ENCODE measurements around the gene CCNJL.

CCNJL gene

DNA sequence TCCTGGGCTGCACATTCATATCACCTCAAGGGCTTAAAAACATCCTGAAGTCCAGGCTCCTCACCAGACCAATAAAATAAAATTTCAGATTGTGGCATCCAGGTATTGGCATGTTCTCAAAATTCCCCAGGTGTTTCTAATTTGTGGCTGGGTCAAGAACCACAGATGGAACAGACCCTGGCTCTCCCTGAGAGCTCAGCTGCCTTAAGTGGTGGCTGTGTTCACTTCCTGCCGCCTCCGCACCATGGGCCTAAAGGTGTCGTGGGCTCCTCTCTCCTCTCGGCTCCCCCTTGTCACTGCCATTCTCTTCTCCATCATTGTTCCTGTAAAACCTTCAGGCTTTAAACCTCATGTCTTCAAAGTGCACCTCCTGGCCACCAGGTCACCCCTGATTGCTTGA, 17.8 kb upstream of the CCNJL start:
- no peak for DNase-seq (ENCODE audit: low read depth)

DNA sequence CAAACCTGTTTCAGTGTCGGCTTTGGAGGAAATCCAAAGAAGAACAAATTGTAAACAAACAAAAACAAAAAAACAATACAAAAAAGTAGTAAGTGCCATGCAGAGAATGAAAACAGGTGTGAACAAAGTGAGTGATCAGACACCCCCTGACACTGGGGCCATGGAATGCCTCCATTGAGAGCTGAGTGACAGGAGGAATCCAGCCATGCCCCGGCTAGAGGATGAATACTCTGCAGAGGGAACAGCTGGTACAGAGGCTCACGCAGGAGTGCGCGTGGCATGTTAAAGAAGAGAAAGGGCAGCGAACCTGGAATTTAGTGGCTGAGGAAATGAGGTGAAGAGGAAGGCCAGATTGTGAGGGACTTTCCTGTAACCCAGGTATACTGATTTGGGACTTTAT, 15.5 kb upstream of the CCNJL start:
- DNase-seq (ENCODE audit: low read depth): no peak

DNA sequence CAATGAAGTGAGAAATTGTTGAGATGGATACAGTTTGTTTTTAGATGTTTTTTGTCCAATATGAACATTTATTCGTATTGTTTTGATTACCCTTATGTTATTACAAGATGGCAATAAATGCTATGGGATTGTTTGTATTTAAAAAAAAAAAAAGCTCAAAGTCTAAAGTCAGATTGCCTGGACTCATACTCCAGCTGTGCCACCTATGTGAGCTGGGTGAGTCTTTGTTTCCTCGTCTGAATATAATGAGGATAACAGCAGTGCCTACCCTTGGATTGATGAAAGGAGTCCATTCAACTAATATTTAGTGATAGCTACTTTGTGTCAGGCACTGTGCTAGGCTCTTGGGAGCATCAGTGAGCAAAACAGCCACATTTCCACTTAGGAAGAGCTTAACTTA, 14.6 kb upstream of the CCNJL start:
- DNase-seq (ENCODE audit: low read depth): no peak

DNA sequence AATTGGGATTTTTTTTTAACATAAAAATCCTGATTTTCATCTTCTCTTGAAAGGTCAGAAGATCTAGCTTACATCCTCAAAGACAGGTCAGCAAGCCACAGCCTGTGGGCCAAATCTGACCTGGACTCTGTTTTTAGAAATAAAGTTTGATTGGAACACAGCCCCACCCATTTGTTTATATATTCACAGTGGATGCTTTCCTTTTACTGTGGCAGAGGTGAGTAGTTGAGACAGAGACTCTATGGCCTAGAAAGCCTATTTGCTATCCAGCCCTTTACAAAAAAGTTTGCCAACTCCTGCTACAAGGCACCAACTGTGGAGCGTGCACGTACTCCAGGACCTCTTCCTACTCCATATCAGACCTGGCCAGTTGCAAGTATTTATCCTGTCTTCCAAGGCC, 13.4 kb upstream of the CCNJL start:
- no peak for DNase-seq (ENCODE audit: low read depth)

DNA sequence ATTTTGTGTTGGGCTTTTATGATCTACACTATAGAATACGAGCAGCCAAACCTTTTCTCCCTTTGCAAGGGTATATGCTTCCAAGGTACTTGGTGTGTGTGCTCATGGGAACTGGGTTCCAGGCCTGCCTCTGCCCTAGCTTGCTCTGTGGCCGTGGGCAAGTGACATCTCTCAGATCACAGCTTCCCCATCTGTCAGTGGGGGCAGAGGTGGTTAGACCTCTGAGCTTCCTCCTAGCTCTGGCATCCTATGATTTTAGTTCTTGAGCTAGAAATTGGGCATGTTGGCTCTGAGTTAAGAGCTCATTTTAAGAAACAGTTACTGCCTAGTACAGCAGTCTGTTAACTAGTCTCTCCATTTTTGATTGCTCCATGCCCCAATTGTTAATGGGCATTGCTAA, 12.5 kb upstream of the CCNJL start:
- no peak for DNase-seq (ENCODE audit: low read depth)

DNA sequence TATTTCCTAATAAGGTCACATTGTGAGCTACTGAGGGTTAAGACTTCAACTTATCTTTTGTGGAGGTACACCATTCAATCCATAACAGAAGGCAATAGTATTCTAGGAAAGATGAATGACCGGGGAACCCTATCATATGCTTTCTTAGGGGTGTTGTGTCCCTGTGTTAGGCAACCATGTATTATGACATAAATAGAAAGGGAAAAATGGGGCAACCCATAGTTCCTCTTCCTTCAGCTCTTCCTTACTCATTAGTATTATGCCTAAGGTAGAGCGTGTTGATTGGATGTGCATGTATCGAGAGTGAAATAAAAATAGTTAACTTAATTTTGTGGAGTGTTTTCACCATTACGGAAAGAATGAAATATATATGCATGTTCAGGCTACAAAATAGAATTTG, 6.0 kb upstream of the CCNJL start:
- DNase-seq (ENCODE audit: low read depth): no peak

DNA sequence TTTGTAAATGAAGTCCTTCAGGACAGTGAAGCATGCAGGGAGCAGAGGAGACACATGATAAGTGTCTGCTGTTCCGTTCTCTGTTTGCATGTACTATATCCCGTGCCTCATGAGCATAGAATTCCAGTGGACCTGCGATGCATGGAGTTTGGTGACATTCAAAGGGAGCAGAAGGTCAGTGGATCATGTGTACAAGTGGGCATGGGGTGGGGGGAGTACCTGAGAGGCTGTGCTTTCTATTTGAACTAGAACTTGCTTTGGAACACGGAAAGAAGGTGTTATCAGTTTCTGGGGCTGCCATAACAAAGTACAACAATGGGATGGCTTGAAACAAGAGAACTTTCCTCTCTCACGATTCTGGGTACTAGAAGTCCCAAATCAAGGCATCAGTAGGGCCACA, 5.1 kb upstream of the CCNJL start:
- no peak for DNase-seq (ENCODE audit: low read depth)

DNA sequence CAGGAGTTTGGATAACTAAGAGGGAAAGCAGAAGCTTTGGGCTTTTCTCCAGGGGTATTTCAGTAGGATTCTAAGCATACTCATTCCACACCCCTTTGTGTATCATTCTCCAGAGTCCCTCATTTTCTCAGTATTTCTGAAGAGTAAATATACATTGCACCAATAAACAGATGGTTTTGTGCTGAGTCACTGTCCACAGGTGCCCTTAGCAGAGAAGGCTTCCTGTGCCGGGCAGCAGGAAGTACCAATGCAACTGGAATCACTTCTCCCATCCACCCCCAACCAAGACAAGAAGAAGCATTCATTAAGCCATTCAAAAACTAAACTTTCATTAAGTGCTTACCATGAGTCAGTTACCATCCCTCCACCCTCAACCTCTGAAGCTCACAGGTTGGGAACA, 3.6 kb upstream of the CCNJL start:
- DNase-seq (ENCODE audit: low read depth): no peak

DNA sequence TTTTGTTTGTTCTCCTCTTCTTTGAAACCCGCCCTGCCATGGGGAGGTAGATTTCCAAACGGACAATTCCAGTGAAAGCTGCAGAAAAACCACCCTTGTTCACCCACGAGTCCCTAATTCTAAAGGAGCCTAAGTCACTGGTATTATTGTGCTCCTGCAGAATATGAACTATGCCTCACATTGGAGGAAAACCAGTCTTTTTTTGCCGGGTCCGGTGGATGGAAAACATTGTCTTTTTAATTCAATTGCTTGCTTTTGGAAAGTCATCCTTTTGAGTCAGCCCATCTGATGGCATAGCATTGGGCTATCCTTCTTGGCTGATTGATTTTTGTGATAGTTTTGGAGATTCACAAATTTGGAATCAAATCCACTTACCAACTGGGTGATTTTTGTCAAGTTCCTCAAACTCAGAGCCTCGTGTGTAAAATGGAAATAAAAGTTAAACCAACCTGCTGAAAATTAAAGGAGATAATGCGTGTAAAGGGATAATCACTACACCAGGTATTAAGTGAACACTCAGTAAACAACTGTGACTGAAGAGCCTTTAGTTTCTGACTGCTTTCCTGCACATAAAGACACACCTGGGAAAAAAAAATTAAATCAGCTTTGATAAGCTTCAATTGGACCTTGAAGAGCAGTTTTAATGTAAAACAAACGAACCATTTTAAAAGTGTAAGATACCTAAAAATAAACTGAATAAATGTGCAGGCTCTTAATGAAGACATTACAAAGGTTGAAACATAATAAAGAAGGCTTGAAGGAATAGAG, 780 bp upstream of the CCNJL start:
- DNase-seq (ENCODE audit: low read depth): no peak

DNA sequence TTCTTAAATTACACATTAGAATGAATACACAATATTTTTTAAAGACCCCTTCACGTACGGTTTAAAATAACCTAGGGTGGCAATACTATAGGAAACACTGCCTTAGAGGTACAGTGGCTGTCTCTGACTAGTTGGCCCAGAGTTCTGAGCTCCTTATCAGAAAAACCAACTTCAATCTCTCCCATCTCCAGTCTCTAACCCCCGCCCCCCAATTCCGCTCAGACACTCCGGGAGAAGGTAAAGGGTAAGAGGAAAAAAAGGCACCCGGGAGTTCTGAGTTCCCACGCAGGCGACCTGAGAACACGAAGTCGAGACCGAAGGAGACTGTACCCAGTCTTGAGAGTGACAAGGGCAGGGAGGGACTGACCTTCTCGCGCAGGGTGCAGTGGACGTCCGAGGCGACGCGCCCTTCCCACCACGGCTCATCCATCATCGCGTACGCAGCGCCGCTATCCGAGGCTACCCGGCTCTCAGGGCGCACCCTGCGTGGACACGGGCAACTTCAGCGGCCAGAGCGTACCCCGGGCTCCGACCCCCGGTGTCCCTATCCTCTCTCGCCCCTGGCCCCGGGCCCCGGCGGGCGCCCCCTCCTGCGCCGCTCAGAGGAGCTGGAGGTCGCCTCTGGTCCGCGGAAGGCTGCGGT, 752 bp downstream of the CCNJL start:
- no peak for DNase-seq (ENCODE audit: low read depth)

DNA sequence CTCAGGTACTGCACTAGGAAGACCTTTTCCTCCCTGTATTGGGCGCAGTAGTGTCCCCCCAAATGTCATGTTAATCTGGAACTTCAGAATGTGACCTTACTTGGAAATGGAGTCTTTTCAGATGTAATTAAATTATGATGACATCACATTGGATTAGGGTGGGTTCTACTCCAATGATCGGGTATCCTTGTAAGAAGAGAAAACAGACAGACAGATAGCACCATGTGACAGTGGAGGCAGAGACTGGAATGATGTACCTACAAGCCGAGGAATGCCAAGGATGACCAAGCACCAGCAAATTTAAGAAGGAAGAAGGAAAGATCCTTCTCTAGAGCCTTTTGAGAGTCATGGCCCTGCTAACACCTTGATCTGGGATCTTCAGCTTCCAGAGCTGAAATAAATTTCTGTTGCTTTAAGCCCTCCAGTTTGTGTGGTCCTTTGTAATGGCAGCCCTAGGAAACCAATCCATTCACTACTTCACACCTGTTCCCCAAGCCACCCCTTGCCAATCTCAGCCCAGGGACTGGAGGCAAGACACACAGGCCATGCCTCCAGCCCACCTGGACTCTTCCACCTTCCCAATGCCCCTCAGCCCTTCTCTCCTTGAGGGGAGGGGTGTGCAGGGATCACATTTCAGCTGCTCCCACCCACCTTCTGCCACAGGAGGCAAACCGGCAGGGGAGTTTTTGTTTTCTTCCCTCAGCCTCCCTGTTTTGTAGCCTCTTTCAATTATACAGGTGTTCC, 1.6 kb downstream of the CCNJL start:
- no peak for DNase-seq (ENCODE audit: low read depth)

DNA sequence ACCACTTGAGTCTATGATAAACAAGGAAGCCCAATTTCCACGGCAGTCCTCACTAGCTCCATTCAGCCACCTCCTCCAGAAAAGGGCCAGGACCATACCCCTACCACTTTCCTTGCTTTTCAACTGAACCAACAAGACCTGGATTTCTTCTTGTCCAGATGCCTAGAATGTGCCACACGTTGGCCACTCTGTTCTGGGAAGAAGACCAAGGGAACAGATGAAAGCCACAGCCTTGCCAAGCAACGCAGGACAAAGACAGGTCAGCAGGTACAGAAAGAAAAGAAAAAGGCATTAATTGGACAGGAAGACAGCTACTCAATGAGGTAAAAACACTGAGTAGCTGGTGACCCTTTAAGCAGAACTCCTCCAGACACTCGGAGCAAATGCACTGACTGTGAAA, 2.2 kb downstream of the CCNJL start:
- DNase-seq (ENCODE audit: low read depth): no peak

DNA sequence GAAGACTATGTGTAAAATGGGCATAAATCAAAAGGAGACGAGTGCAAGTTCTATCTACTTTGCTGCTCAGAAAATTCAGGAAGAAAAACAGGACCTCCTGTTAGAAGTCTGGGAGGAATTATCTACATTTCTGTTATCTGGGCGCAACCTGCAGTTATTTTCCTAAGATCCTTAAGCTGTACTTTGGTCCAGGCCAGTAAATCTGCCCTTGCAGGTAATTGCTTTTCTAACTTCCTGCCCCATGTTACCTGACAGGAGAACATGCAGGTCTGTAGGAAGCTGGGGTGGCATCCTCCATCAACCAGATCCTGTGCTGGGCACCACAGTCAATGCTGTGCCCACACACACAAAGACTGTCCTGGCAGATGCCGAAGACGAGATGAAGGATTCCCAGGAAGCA, 5.7 kb downstream of the CCNJL start:
- no peak for DNase-seq (ENCODE audit: low read depth)

DNA sequence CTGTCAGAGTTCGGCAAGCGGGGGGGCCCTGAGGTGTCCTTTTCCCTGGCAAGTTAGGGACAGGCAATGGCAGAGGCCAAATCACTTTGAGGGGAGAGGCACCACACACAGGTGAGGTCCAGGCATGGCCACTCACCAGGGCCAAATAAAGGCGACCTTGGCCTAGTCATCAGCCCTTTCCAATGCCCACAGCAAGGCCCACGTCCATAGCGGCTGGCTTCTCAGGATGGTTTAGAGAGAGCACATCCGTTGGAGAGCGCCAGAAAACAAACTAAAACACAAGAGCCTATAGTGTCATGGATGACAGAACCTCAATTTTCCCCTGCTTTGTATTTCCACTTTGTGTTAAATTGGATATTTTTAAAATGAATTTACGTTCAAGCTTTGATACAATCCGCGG, 7.0 kb downstream of the CCNJL start:
- no peak for DNase-seq (ENCODE audit: low read depth)

DNA sequence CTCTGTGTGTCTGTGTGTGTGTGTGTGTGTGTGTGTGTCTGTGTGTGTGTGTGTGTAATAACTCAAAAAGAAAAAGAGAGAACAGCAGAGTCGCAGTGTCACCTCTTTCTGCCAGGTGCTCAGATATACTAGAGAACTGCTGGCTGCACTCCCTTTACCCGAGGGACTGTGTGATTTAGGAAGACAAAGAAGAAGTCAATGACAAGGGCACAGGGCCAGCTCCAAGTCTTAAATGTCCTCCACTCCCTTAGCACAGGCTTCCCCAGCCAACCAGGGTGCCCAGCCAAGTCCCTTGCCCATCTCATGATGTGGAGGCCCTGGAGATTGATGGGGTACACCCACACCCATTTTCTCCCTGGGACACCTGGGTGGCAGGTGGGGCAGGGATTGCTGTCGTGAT, 8.7 kb downstream of the CCNJL start:
- no peak for DNase-seq (ENCODE audit: low read depth)

DNA sequence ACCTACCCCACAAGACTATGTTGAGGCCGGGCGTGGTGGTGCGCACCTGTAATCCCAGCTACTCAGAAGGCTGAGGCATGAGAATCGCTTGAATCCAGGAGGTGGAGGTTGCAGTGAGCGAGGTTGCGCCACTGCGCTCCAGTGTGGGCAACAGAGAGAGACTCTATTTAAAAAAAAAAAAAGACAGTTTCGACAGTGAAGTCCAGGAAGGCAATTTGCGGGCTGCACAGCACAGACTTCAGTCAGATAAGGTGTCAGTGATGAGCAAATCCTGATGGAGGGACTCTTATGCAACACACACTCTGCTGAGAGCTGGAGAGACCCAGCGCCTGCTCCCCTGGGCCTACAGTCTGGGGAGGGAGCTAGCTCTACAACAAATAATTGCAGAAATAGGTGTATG, 14.2 kb downstream of the CCNJL start:
- no peak for DNase-seq (ENCODE audit: low read depth)

DNA sequence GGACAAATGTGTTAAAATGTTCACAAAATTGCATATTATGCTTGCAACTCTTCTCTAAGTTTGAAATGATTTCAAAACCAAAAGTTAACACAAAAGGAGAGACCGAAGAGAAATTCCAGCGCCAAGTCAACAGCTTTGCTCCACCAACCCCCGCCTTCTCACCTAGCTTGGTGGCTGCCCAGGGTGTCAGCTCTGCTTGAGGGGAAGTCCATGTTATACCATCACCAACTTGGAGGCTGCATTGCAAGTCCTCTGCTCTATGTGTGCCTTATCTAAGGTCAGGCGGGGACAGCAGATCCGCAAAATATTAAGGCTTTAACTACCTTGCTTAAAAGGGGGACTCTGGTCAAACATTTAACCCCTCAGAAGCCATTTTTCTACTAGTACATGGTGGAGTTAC, 14.6 kb downstream of the CCNJL start:
- no peak for DNase-seq (ENCODE audit: low read depth)

DNA sequence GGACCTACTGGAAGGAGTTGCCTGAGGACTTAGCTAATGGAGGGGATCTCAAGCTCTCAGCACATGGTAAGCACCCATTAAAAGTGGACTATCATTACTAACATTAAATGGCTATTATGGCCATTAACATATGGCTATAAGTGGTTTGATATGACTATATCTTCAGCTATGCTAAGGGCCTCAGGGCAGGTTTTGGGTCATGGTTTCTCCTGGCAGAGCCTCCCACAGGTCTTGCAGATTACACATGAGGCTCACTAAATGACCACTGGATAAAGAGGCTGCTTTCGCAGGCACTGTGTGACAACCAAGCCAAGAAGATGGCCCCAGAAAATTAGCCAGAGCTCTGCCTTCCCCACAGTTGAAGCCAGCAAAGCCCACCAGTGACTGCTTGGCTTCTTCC, 15.4 kb downstream of the CCNJL start:
- DNase-seq (ENCODE audit: low read depth): no peak

DNA sequence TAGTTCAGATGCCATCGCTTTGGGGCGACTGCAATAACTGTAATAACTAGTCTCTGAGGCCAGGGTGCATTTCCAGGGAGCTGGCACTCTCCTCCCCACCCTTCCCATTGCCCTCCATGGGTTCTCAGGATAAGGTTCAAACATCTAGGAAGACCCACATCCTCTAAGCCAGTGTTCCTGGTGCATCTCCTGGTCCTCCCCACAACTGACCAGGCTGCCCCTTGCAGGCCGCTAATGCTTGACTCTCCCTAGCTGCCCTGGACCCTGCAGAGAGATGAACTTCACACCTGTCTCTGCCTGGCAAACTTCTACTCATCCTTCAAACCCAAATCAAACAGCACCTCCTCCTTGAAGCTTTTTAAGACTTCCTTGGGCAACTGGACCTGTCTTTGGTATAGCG, 15.9 kb downstream of the CCNJL start:
- no peak for DNase-seq (ENCODE audit: low read depth)

DNA sequence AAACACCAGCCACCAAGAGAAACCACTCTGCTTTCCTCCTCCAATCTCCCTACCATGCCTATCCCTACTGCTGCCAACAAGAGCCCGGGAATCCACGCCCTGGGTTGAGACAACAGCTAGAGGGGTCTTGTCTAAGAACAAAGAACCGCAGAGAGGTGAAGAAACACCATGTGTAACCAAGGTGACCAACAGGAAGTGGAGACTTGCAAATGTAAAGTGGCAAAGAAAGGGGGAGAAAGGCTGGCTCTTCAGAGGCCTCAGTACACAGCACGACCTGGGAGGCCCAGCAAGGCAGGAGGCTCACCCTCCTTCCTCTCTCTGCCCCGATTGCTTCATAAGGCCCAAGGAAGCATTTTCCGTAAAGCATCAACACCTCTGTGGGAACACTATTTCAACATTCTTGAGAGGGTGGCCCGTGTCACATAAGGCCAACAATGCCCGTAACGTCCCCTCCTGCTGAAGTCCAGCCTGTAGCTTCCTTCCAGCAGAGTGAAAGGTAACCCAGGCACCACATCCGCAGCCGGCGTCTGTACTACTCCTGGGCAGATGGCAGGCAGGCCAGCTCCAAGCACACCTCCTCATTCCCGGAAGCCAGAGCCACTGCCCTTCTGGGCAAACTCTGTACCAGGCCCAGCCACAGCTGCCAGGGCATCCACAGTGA, 18.3 kb downstream of the CCNJL start:
- no peak for DNase-seq (ENCODE audit: low read depth)

DNA sequence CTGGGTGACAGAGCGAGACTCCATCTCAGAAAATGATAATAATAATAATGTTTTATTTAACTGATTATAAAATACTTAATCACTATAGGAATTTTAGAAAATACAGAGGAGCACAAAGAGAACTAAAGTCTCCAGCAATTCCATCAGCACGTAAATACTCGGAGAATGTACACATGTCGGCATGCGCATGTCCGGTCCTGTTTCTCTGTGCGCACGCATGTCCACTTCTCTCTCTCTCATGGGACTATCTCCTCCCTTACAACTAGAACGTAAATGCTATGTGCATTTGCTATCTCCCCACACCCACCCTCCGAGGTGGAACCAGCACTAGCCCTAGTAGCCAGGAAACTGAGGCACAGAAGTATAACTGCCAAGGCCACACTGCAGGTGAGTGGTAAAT, 19.0 kb downstream of the CCNJL start:
- DNase-seq (ENCODE audit: low read depth): no peak

DNA sequence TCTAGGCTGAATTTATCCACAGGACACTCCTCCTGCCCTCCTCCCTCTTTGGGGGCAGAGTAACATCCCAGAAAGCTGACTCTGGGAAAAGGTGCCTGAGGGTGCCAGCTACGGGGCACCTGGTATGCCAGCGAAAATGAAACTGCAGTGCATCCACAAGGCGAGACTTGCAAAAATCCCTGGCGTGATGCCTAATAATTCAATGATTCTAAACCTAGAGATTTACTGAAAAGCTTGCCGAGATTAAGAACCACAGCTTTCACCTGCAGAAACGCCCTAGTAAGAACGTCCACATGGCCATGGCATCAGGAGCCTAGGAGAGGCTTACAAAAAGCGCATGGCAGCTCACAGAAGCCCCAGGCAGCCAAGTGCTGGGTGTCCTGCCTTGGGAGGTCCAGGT, 20.9 kb downstream of the CCNJL start:
- no peak for DNase-seq (ENCODE audit: low read depth)

DNA sequence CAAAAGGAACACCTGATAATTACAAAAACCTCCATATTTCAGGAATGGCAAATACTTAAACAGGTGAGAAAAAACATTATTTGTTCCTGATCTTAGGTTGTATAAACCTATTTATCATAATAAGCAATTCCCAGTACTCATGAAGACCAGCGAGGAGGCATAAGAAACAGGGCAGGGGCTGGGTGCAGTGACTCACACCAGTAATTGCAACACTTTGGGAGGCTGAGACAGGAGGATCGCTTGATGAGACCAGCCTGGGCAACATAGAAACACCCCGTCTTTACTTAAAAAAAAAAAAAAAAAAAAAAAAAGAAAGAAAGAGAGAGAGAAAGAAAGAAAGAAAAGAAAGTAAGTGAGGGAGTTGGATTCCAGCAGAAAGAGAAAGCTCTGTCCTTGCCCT, 21.6 kb downstream of the CCNJL start:
- no peak for DNase-seq (ENCODE audit: low read depth)
